Stimulated activated CD8-positive, alpha-beta memory T cell treated with anti-CD3 and anti-CD28 coated beads, Interleukin-7, amount 100 ng/mL, for 4 hours (primary cell): ENCODE measurements around the gene MIGA1.

Source experiments
- DNase-seq, 2 donors: peaks; one replicate each; pipeline ENCODE4 v3.0.0-alpha.2; 2020; ENCODE audit warnings: low read depth in 2 of 2

Gene MIGA1

GRCh38 chr1:77847621-77848080 lies 68.2 kb downstream of the MIGA1 start:
- DNase-seq, result no peak

GRCh38 chr1:77850082-77850481 lies 70.6 kb downstream of the MIGA1 start:
- DNase-seq, result no peak

- no peak for DNase-seq
These were observed 78.1 kb downstream of the MIGA1 start for GRCh38 chr1:77857552-77857951.

GRCh38 chr1:77858725-77859124 lies 79.3 kb downstream of the MIGA1 start:
- no peak for DNase-seq

GRCh38 chr1:77859248-77859647 lies 79.8 kb downstream of the MIGA1 start:
- no peak for DNase-seq

- no peak for DNase-seq
These were observed 86.8 kb downstream of the MIGA1 start for GRCh38 chr1:77866296-77866695.

- no peak for DNase-seq
These were observed 93.2 kb downstream of the MIGA1 start for GRCh38 chr1:77872645-77873044.

GRCh38 chr1:77873461-77873860 lies 94.0 kb downstream of the MIGA1 start:
- no peak for DNase-seq

GRCh38 chr1:77874804-77875445 lies 95.5 kb downstream of the MIGA1 start:
- no peak for DNase-seq

- DNase-seq, result no peak
These were observed 97.4 kb downstream of the MIGA1 start for GRCh38 chr1:77876884-77877283.

GRCh38 chr1:77881061-77881460 lies 101.6 kb downstream of the MIGA1 start:
- no peak for DNase-seq

- no peak for DNase-seq
These were observed 103.0 kb downstream of the MIGA1 start for GRCh38 chr1:77882411-77882810.

- DNase-seq, result no peak
These were observed 108.8 kb downstream of the MIGA1 start, which contains the start of gene NEXN for GRCh38 chr1:77888081-77888780. Gene NEXN, plus strand, starts transcription at chr1:77888624. Its CDS starts 27,483 bp downstream, at chr1:77916107.

GRCh38 chr1:77888781-77889642 lies 109.6 kb downstream of the MIGA1 start:
- DNase-seq, result peak in 1 of 2 donors; percentile 9

- DNase-seq, result no peak
These were observed 110.2 kb downstream of the MIGA1 start for GRCh38 chr1:77889671-77890070.

- no peak for DNase-seq
These were observed 111.8 kb downstream of the MIGA1 start for GRCh38 chr1:77891200-77891599.

- no peak for DNase-seq
These were observed 120.3 kb downstream of the MIGA1 start for GRCh38 chr1:77899647-77900320.

GRCh38 chr1:77900687-77901293 lies 121.3 kb downstream of the MIGA1 start:
- DNase-seq, result no peak

- no peak for DNase-seq
These were observed 126.2 kb downstream of the MIGA1 start for GRCh38 chr1:77905603-77906002.

GRCh38 chr1:77906019-77906545 lies 126.6 kb downstream of the MIGA1 start:
- DNase-seq, result no peak

- DNase-seq, result no peak
These were observed 127.2 kb downstream of the MIGA1 start for GRCh38 chr1:77906624-77907023.
